HepG2 (cell line): ENCODE results near the gene TMEM80. TPM values are rescaled to one million over a fixed set of nuclear protein-coding genes. Genes with fewer than 3 reads are reported as not detected.

Experiments
- ATAD3A ChIP-seq: sonication (generic); formaldehyde crosslinking; IDR thresholded peaks from 2 replicates; pipeline ENCODE4 v1.4.0; 2020; ENCODE audit warnings: missing genetic modification reagents
- DPF2 ChIP-seq: sonication (generic); formaldehyde crosslinking; IDR thresholded peaks from 2 replicates; pipeline ENCODE4 v1.4.0; 2020; ENCODE audit warnings: mild to moderate bottlenecking, low read depth, missing genetic modification reagents, borderline replicate concordance
- EP300 ChIP-seq, 3 experiments: sonication (generic) in 1 of 3; formaldehyde crosslinking in 1 of 3; IDR thresholded peaks; 2 replicates each; pipeline versions ENCODE4 v1.5.1 to v1.6.1; 2011 to 2020; ENCODE audit warnings: low read depth in 2 of 3, low read length in 2 of 3, borderline replicate concordance in 1 of 3, improper control_type of control experiment in 1 of 3, mild to moderate bottlenecking in 1 of 3, missing genetic modification reagents in 1 of 3, moderate library complexity in 1 of 3
- FOXC1 ChIP-seq: sonication (generic); formaldehyde crosslinking; IDR thresholded peaks from 2 replicates; pipeline ENCODE4 v1.8.0; 2022; ENCODE audit warnings: mild to moderate bottlenecking, missing genetic modification reagents, borderline replicate concordance
- KDM2A ChIP-seq: sonication (generic); formaldehyde crosslinking; IDR thresholded peaks from 2 replicates; pipeline ENCODE4 v1.4.0; 2020; ENCODE audit warnings: low read depth, missing genetic modification reagents, borderline replicate concordance
- KDM6A ChIP-seq: IDR thresholded peaks from 2 replicates; pipeline ENCODE4 v1.6.1; 2016; ENCODE audit warnings: low read depth
- LBX2 ChIP-seq: sonication (generic); formaldehyde crosslinking; IDR thresholded peaks from 2 replicates; pipeline ENCODE4 v1.5.0; 2020; ENCODE audit warnings: missing genetic modification reagents, mild to moderate bottlenecking, borderline replicate concordance
- NFE2L1 ChIP-seq: sonication (generic); formaldehyde crosslinking; IDR thresholded peaks from 2 replicates; pipeline ENCODE4 v1.4.0; 2020; ENCODE audit warnings: missing genetic modification reagents, mild to moderate bottlenecking, borderline replicate concordance
- NR0B2 ChIP-seq: sonication (generic); formaldehyde crosslinking; IDR thresholded peaks from 2 replicates; pipeline ENCODE4 v1.4.0; 2020; ENCODE audit warnings: mild to moderate bottlenecking, missing genetic modification reagents
- PRMT3 ChIP-seq: sonication (generic); formaldehyde crosslinking; IDR thresholded peaks from 2 replicates; pipeline ENCODE4 v1.8.1; 2022; ENCODE audit warnings: low read depth, mild to moderate bottlenecking, moderate library complexity, missing genetic modification reagents, borderline replicate concordance
- RBM39 ChIP-seq: fragments of 200-400 bp; formaldehyde crosslinking; IDR thresholded peaks from one replicate; pipeline ENCODE4 v1.6.1; 2018; ENCODE audit warnings: antibody characterized with exemption, mild to moderate bottlenecking, low read depth, low read length; ENCODE audit not compliant: poor library complexity, severe bottlenecking
- REL ChIP-seq: sonication (generic); formaldehyde crosslinking; conservative IDR thresholded peaks from 2 replicates; pipeline ENCODE4 v1.8.0; 2022; ENCODE audit warnings: mild to moderate bottlenecking, missing genetic modification reagents, moderate library complexity
- ZNF142 ChIP-seq: sonication (generic); formaldehyde crosslinking; IDR thresholded peaks from 2 replicates; pipeline ENCODE4 v1.4.0; 2020; ENCODE audit warnings: missing genetic modification reagents
- ZNF207 ChIP-seq: fragments of 450-650 bp; IDR thresholded peaks from 2 replicates; pipeline ENCODE4 v1.6.1; 2016; ENCODE audit warnings: antibody characterized with exemption, borderline replicate concordance
- ZNF572 ChIP-seq: sonication (generic); formaldehyde crosslinking; IDR thresholded peaks from 2 replicates; pipeline ENCODE4 v1.5.1; 2020; ENCODE audit warnings: mild to moderate bottlenecking, missing genetic modification reagents
- ZNF605 ChIP-seq: sonication (generic); formaldehyde crosslinking; IDR thresholded peaks from 2 replicates; pipeline ENCODE4 v1.8.0; 2022; ENCODE audit warnings: mild to moderate bottlenecking, missing genetic modification reagents
- ZNF75D ChIP-seq: sonication (generic); formaldehyde crosslinking; IDR thresholded peaks from 2 replicates; pipeline ENCODE4 v1.8.1; 2023; ENCODE audit warnings: missing genetic modification reagents, mild to moderate bottlenecking, borderline replicate concordance
- ZNF780A ChIP-seq: sonication (generic); formaldehyde crosslinking; IDR thresholded peaks from 2 replicates; pipeline ENCODE4 v1.8.0; 2022; ENCODE audit warnings: mild to moderate bottlenecking, missing genetic modification reagents, moderate library complexity
- polyA plus RNA-seq, 8 experiments: library from polyadenylated mRNA; depleted of rRNA in 3 of 8; stranded (reverse) in 7 of 8; unstranded in 1 of 8; fragments of >200 nt; fragmentation: Illumina TruSeq in 4 of 8; extraction: Trizol in 4 of 8; gene quantifications; 2 replicates each; pipeline versions ENCODE4 v1.2.1 to v1.2.3, GENCODE V29; 2011 to 2016; ENCODE audit warnings: low read depth in 4 of 8, missing spikeins in 1 of 8, mixed read lengths in 1 of 8; ENCODE audit not compliant: insufficient read depth in 1 of 8
- total RNA-seq, 5 experiments: library from RNA; depleted of rRNA; stranded (reverse); fragments of >200 nt; fragmentation: Illumina TruSeq; extraction: Trizol; gene quantifications; 2 replicates each; pipeline ENCODE4 v1.2.3, GENCODE V29; 2016; ENCODE audit warnings: low read depth in 1 of 5

Gene TMEM80
- total and polyA plus RNA-seq, 2 of the 13 experiments (the other 11 are each of a cell fraction or from before 2014, with no cell fraction given) = 5.6 to 17.1 TPM

GRCh38 chr11:705646-706438, 10.2 kb downstream of the TMEM80 start, which contains the start of gene EPS8L2 (continued):
- TF ChIP-seq EP300 (IDR thresholded peaks at IDR 0.05; ENCODE audit: low read depth in 2 of 2, low read length in 2 of 2) (no peak), EP300 (CRISPR knock-in tag; IDR thresholded peaks at IDR 0.05; ENCODE audit: borderline replicate concordance) (no peak), ZNF605 (CRISPR knock-in tag) (no peak), ATAD3A (CRISPR knock-in tag) (no peak), KDM6A (CRISPR knock-in tag) (no peak), LBX2 (CRISPR knock-in tag) (no peak), ZNF572 (no peak), KDM2A (CRISPR knock-in tag) (peak; percentile 69), NFE2L1 (CRISPR knock-in tag) (no peak), FOXC1 (no peak), ZNF75D (CRISPR knock-in tag) (no peak), REL (CRISPR knock-in tag) (0 out of 2 replicates have a peak, but pooled peaks have one; percentile 68), ZNF142 (CRISPR knock-in tag) (no peak), ZNF780A (no peak), RBM39 (no peak), PRMT3 (CRISPR knock-in tag) (no peak), DPF2 (CRISPR knock-in tag) (no peak), ZNF207 (no peak), NR0B2 (no peak)
